Pancreas (tissue), 10 donors: Measurements from ENCODE around the gene FGFR2. TPM values are rescaled to one million over a fixed set of nuclear protein-coding genes. Genes with fewer than 3 reads are reported as not detected.

Source experiments
- ATAC-seq, 4 donors: fragments of 200-7000 bp; cut with Tn5 transposase; one replicate each; pipeline versions ENCODE4 v1.8.0 to v1.9.1; 2020; ENCODE audit warnings: mild to moderate bottlenecking in 4 of 4, moderate library complexity in 4 of 4
- DNase-seq, 6 donors: peaks; one replicate each; pipeline ENCODE4 v3.0.0-alpha.2; 2020
- FAIRE-seq: peaks from 2 replicates; lab custom pipeline; 2012; peaks lifted over from hg19 to GRCh38; lab: Jason Lieb, UNC
- H3K27ac ChIP-seq, 4 donors: fragments of 200-600 bp; sonication (generic); 1 replicate in 3 of 4; 2 replicates in 1 of 4; pipeline versions ENCODE4 v1.5.0 to v1.8.0; 2020
- H3K27me3 ChIP-seq, 4 donors: fragments of 200-600 bp; one replicate each; pipeline ENCODE4 v1.8.0; 2021
- H3K36me3 ChIP-seq, 3 donors: fragments of 200-600 bp; sonication (generic) in 1 of 3; one replicate each; pipeline versions ENCODE4 v1.5.0 to v1.8.0; 2020 to 2021
- H3K4me1 ChIP-seq, 3 donors: fragments of 200-600 bp; one replicate each; pipeline ENCODE4 v1.8.0; 2021
- H3K4me3 ChIP-seq, 4 donors: fragments of 200-600 bp; sonication (generic) in 2 of 4; one replicate each; pipeline versions ENCODE4 v1.5.0 to v1.8.0; 2020 to 2021
- H3K9me3 ChIP-seq, 4 donors: fragments of 200-600 bp; one replicate each; pipeline ENCODE4 v1.8.0; 2021
- WGBS, 2 donors: extraction: QIAGEN DNeasy Blood & Tissue Kit; methylation state at CpG; one replicate each; pipeline ENCODE4 v1.1.7; 2013; 5-methylcytosine and 5-hydroxymethylcytosine counted together
- intact Hi-C, 3 donors: fragments of 100-400 bp; cut with DNase I; formaldehyde crosslinking; loops; one replicate each; pipeline versions ENCODE4 v1.11.1 to v1.14.2; 2022
- polyA plus RNA-seq, 2 donors: library from polyadenylated mRNA; stranded (reverse); fragments of 200-250 nt; gene quantifications; one replicate each; pipeline ENCODE4 v1.2.3, GENCODE V29; 2013
- total RNA-seq, 6 donors: library from RNA; stranded (reverse); fragmentation: NEBNext Ultra II Directional in 4 of 6; extraction: Animal tissue kit (Norgen Biotek cat#: 25700) in 4 of 6; gene quantifications; one replicate each; pipeline versions ENCODE4 v1.2.1 to v1.2.4, GENCODE V29; 2021 to 2023
- TF ChIP-seq, protein P1 (sequence below), 4 donors: fragments of 200-600 bp; sonication (generic) in 3 of 4; IDR thresholded peaks; one replicate each; pipeline versions ENCODE4 v1.5.0 to v1.8.0; 2021; ENCODE audit warnings: antibody characterized with exemption in 4 of 4
- donor health status: healthy with polysubstance abuse.
- donor health status: DM: no; HTN: no; CAD: no; lungs with moderate emphysema.
- donor health status: DM: no; HTN: no; CAD: no.
- donor health status: control.
- donor health status: control.
- donor health status: Bipolar disorder and iron deficiency.
- donor health status: DM: yes; HTN: yes; CAD: no.
- donor health status: DM: no; HTN: no; CAD: no.
- donor health status: DM: no; HTN: no; CAD: no.
- donor health status: DM: yes; HTN: yes; CAD: no.

The FGFR2 gene
- total RNA-seq (10 to 100 TPM; 24.0 to 41.6 (median 31.4) TPM), polyA plus RNA-seq (10 to 100 TPM; 23.8 to 64.0 TPM)

DNA sequence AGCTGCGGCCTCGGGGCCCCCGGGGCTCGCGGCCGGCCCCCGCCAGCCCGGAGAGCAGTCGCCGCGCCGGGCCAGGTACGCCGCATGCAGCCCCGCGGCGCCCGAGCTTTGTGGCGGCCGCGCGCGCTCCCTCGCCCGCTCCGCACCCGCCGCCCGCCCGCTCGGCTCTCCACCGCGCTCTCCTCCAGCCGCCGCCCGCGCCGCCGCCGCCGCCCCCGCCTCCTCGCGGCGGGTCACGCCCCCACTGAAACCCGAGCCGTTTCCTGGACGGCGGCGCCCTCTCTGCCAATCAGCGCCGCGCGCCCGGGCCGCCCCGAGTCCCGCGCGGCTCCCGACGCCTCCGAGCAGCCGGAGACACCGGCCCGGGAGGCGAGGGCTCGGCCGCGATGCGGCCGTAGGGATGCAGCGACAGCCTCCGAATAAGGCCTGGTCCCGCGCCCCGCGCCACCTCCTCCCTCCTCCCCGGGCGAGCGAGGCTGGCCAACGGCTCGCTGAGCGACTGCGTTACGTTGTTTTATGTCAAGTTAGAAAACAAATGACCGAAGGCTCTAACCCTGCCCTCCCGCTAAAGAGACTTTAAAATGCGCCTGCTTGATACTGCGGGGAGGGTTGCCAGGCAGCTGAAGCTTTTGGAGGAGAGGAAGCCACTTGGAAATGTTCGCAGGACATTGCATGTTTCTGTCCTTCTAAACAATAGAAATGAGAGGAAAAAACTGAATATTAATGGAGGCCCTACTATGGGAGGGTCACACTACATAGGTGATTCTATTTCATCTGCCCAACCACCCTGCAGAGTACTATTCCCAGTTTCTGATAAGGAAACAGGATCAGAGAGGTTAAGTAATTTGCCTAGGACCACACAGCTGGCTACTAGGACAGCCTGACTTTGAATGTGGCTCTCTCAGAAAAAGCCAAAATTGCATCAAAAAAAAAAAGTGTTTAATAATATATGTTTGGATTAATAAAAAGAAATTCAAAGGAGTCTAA, at the start of gene FGFR2:
FGFR2 (minus strand) TSS at position 182 of the 987 bp plus-strand sequence. CDS start 4,627 bp downstream, outside the sequence.
- Histone ChIP-seq H3K27ac (peak within 1 kb of the TSS; percentile 39 to 71 (median 63)), H3K4me3 (peak within 1 kb of the TSS; percentile 33 to 54 (median 52)), H3K27me3 (peaks cover 0 to 4% (median 0%) of the 10 kb centered on the region in 4 donors), H3K9me3 (no peaks in the 10 kb centered on the region), H3K36me3 (no peaks in the 10 kb centered on the region), H3K4me1 (no peaks in the 10 kb centered on the region)
- DNase-seq (peak; percentile 75 to 93 (median 84)), ATAC-seq (peak; percentile 92 to 93 (median 93)), FAIRE-seq (no peak)
- TF ChIP-seq, protein P1, sequence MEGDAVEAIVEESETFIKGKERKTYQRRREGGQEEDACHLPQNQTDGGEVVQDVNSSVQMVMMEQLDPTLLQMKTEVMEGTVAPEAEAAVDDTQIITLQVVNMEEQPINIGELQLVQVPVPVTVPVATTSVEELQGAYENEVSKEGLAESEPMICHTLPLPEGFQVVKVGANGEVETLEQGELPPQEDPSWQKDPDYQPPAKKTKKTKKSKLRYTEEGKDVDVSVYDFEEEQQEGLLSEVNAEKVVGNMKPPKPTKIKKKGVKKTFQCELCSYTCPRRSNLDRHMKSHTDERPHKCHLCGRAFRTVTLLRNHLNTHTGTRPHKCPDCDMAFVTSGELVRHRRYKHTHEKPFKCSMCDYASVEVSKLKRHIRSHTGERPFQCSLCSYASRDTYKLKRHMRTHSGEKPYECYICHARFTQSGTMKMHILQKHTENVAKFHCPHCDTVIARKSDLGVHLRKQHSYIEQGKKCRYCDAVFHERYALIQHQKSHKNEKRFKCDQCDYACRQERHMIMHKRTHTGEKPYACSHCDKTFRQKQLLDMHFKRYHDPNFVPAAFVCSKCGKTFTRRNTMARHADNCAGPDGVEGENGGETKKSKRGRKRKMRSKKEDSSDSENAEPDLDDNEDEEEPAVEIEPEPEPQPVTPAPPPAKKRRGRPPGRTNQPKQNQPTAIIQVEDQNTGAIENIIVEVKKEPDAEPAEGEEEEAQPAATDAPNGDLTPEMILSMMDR (IDR thresholded peaks at IDR 0.05) = no peak
- intact Hi-C loops = no loop called here
- 1% methylated on average over 58 to 92 of the region's 92 CpGs for WGBS, 2 donors

DNA sequence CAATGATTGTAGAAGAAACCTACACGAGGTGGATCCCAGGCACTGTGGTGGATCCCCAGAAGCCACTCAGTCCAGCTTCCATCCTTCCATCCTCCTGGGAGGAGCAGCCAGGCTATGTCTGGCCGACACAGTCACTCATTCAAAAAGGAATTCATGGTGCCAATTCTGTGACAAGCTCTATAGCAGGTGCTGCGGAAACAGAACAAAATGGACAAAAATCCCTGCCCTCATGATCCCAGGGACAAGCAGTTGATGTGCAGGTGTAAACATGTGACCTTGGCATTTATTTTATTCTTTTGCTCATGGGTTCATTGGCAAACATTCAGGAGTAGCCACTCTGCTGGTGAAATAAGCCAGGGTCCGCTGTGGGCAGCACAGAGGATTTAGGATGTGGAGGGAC, 49.2 kb upstream of the FGFR2 start:
- FAIRE-seq (no peak), ATAC-seq (no peak)
- WGBS, 2 donors = 65 to 72% methylated on average over 4 of the region's 4 CpGs

GRCh38 chr10:121645696-121646095, 47.5 kb upstream of the FGFR2 start:
- no peak overlapping the region for H3K4me3 ChIP-seq
- no peak for ATAC-seq
- intact Hi-C loops = no loop called here
- TF ChIP-seq, protein P1 (IDR thresholded peaks at IDR 0.05) = no peak
- no peaks in the 10 kb centered on the region for H3K4me1 ChIP-seq
- no peak overlapping the region for H3K27ac ChIP-seq
- H3K36me3 ChIP-seq = no peaks in the 10 kb centered on the region
- no peaks in the 10 kb centered on the region for H3K9me3 ChIP-seq
- FAIRE-seq = no peak
- 60 to 73% methylated on average over 7 of the region's 7 CpGs for WGBS, 2 donors
- no peaks in the 10 kb centered on the region for H3K27me3 ChIP-seq
- no peak for DNase-seq

More for the DNA sequence above, 49.2 kb upstream of the FGFR2 start:
- Histone ChIP-seq H3K36me3 (no peaks in the 10 kb centered on the region), H3K27ac (no peak overlapping the region), H3K4me3 (no peak overlapping the region), H3K4me1 (no peaks in the 10 kb centered on the region), H3K27me3 (no peaks in the 10 kb centered on the region), H3K9me3 (no peaks in the 10 kb centered on the region)
- intact Hi-C loops = no loop called here
- TF ChIP-seq, protein P1 (IDR thresholded peaks at IDR 0.05) = no peak
- no peak for DNase-seq

DNA sequence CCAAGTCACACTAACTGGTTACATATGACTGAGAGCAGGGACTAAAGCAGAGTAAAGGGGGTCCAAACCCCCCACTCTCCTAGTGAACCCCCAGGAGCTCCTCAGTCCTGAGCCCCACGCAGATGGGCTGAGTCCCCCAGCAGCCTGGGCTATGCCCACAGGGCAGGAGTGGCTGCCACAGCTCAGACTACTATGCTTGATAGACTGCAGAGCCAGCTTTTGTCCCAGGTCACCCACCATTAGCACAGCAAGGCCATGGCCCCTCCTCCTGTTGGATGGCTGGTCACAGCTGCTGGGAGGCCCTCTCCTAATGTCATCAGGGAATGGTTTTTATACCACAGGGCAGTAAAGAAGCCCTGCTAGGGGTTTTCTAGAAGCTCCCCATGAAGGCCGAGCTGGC, 46.3 kb upstream of the FGFR2 start:
- intact Hi-C loops = no loop called here
- Histone ChIP-seq H3K27me3 (no peaks in the 10 kb centered on the region), H3K4me1 (no peaks in the 10 kb centered on the region), H3K36me3 (no peaks in the 10 kb centered on the region), H3K4me3 (no peak overlapping the region), H3K9me3 (no peaks in the 10 kb centered on the region), H3K27ac (no peak overlapping the region)
- FAIRE-seq = no peak
- DNase-seq = no peak
- 68 to 78% methylated on average over 2 of the region's 2 CpGs for WGBS, 2 donors
- TF ChIP-seq, protein P1 (IDR thresholded peaks at IDR 0.05) = no peak
- ATAC-seq = no peak
